ENCODE measurements around the gene CCL20. TPM values are rescaled to one million over a fixed set of nuclear protein-coding genes. Genes with fewer than 3 reads are reported as not detected.

CCL20 gene
- total and polyA plus RNA-seq, 2 of the 13 experiments (the other 11 are each of a cell fraction or from before 2014, with no cell fraction given): 223 to 903 TPM

- TF ChIP-seq ZGPAT (CRISPR knock-in tag; IDR thresholded peaks at IDR 0.05) (peak; percentile 73), ZNF142 (CRISPR knock-in tag; IDR thresholded peaks at IDR 0.05) (no peak), ISX (CRISPR knock-in tag; conservative IDR thresholded peaks at IDR 0.05) (no peak), ZNF337 (CRISPR knock-in tag; IDR thresholded peaks at IDR 0.05; ENCODE audit: borderline replicate concordance, low read depth) (no peak), ZSCAN30 (CRISPR knock-in tag; IDR thresholded peaks at IDR 0.05) (no peak), CAMTA2 (CRISPR knock-in tag; IDR thresholded peaks at IDR 0.05; ENCODE audit: borderline replicate concordance) (no peak), ZNF615 (CRISPR knock-in tag; IDR thresholded peaks at IDR 0.05; ENCODE audit: borderline replicate concordance) (no peak), TFDP2 (CRISPR knock-in tag; IDR thresholded peaks at IDR 0.05) (no peak), ZNF710 (CRISPR knock-in tag; IDR thresholded peaks at IDR 0.05; ENCODE audit: borderline replicate concordance) (no peak), ZNF20 (CRISPR knock-in tag; IDR thresholded peaks at IDR 0.05) (no peak), KLF11 (CRISPR knock-in tag; IDR thresholded peaks at IDR 0.05) (no peak), ZNF609 (CRISPR knock-in tag; IDR thresholded peaks at IDR 0.05; ENCODE audit: borderline replicate concordance) (peak; percentile 21; the same call in 1 of the 2 replicates), ZFP36L1 (CRISPR knock-in tag; IDR thresholded peaks at IDR 0.05) (no peak)
Observed at GRCh38 chr2:227766373-227766883, 47.2 kb upstream of the CCL20 start (continued).
